ENCODE results near the gene TPST2.

- TF ChIP-seq POLR2A (IDR thresholded peaks at IDR 0.05; ENCODE audit: low read depth, low read length) (no peak), POU2F2 (IDR thresholded peaks at IDR 0.05; ENCODE audit: low read depth, low read length) (no peak), POLR2AphosphoS5 (IDR thresholded peaks at IDR 0.05; ENCODE audit: low read depth, low read length) (no peak), SPI1 (IDR thresholded peaks at IDR 0.05; ENCODE audit: low read depth, low read length) (no peak), TAF1 (IDR thresholded peaks at IDR 0.05; ENCODE audit: low read depth, low read length) (no peak)
Observed at GRCh38 chr22:26545827-26546226, 44.1 kb downstream of the TPST2 start.
